Neural cell (in vitro differentiated cells): ENCODE measurements around the gene ACD. TPM values are rescaled to one million over a fixed set of nuclear protein-coding genes. Genes with fewer than 3 reads are reported as not detected.

Experiments used
- H2AFZ ChIP-seq: fragments of 200-600, 300-800 bp; sonication (generic), shearing (Covaris generic); 2 replicates; pipeline ENCODE4 v1.6.0; 2014; ENCODE audit warnings: low read depth, mild to moderate bottlenecking, antibody characterized with exemption, low read length, moderate library complexity
- H3F3A ChIP-seq: fragments of 200-600 bp; shearing (Covaris generic); 2 replicates; pipeline ENCODE4 v1.6.1; 2016; ENCODE audit warnings: mild to moderate bottlenecking, moderate library complexity, mixed read lengths, antibody characterized with exemption, low read length; ENCODE audit not compliant: insufficient read depth, poor library complexity, severe bottlenecking
- H3K27ac ChIP-seq: fragments of 200-600, 300-800 bp; sonication (generic), shearing (Covaris generic); 2 replicates; pipeline ENCODE4 v1.5.1; 2014; ENCODE audit warnings: mild to moderate bottlenecking, low read length, moderate library complexity
- H3K27me3 ChIP-seq: fragments of 300-800, 200-600 bp; sonication (generic), shearing (Covaris generic); 2 replicates; pipeline ENCODE4 v1.6.0; 2014; ENCODE audit warnings: mild to moderate bottlenecking, low read depth, low read length, moderate library complexity; ENCODE audit not compliant: insufficient read depth
- H3K36me3 ChIP-seq: fragments of 300-800, 200-600 bp; sonication (generic), shearing (Covaris generic); 2 replicates; pipeline ENCODE4 v1.5.1; 2014; ENCODE audit warnings: mild to moderate bottlenecking, antibody characterized with exemption, low read length, moderate library complexity; ENCODE audit not compliant: insufficient read depth
- H3K4me2 ChIP-seq: fragments of 300-800, 200-600 bp; sonication (generic), shearing (Covaris generic); 2 replicates; pipeline ENCODE4 v1.6.0; 2014; ENCODE audit warnings: mild to moderate bottlenecking, low read length
- H3K4me3 ChIP-seq: fragments of 300-800, 200-600 bp; sonication (generic), shearing (Covaris generic); 2 replicates; pipeline ENCODE4 v1.5.1; 2014; ENCODE audit warnings: mild to moderate bottlenecking, low read length, moderate library complexity
- H3K79me2 ChIP-seq: fragments of 200-600 bp; shearing (Covaris generic); replicated peaks from 2 replicates; pipeline ENCODE4 v1.6.0; 2014; ENCODE audit warnings: mild to moderate bottlenecking, low read length, moderate library complexity; ENCODE audit not compliant: insufficient read depth
- H3K9ac ChIP-seq: fragments of 300-800, 200-600 bp; sonication (generic), shearing (Covaris generic); 2 replicates; pipeline ENCODE4 v1.6.1; 2016; ENCODE audit warnings: mild to moderate bottlenecking, low read length, mixed read lengths
- H3K9me2 ChIP-seq: fragments of 200-600 bp; shearing (Covaris generic); 2 replicates; pipeline ENCODE4 v1.6.1; 2016; ENCODE audit warnings: mild to moderate bottlenecking, low read length, mixed read lengths; ENCODE audit not compliant: insufficient read depth
- H3K9me3 ChIP-seq: fragments of 200-600, 300-800 bp; sonication (generic), shearing (Covaris generic); 2 replicates; pipeline ENCODE4 v1.6.1; 2016; ENCODE audit warnings: mild to moderate bottlenecking, mixed run types, low read length, moderate library complexity, mixed read lengths
- H4K20me1 ChIP-seq: fragments of 200-600 bp; shearing (Covaris generic); 2 replicates; pipeline ENCODE4 v1.6.1; 2016; ENCODE audit warnings: mild to moderate bottlenecking, mixed run types; ENCODE audit not compliant: insufficient read depth
- EP300 ChIP-seq: fragments of 450-650 bp; conservative IDR thresholded peaks from 2 replicates; pipeline ENCODE4 v1.6.1; 2014; ENCODE audit warnings: antibody characterized with exemption, mild to moderate bottlenecking, moderate library complexity; ENCODE audit not compliant: poor library complexity, severe bottlenecking
- EZH2 ChIP-seq: fragments of 200-600, 300-800 bp; shearing (Covaris generic), sonication (generic); IDR thresholded peaks from 2 replicates; pipeline ENCODE4 v1.6.1; 2014; ENCODE audit warnings: antibody characterized with exemption, low read length, borderline replicate concordance, mild to moderate bottlenecking; ENCODE audit not compliant: insufficient read depth, poor library complexity, severe bottlenecking
- MXI1 ChIP-seq: fragments of 450-650 bp; conservative IDR thresholded peaks from 2 replicates; pipeline ENCODE4 v1.6.1; 2014; ENCODE audit warnings: antibody characterized with exemption, mild to moderate bottlenecking; ENCODE audit not compliant: poor library complexity, severe bottlenecking
- POLR2AphosphoS5 ChIP-seq: IDR thresholded peaks from 2 replicates; pipeline ENCODE4 v1.6.1; 2012
- RAD21 ChIP-seq: fragments of 450-650 bp; conservative IDR thresholded peaks from 2 replicates; pipeline ENCODE4 v1.6.1; 2014; ENCODE audit warnings: antibody characterized with exemption, mild to moderate bottlenecking, moderate library complexity
- SMC3 ChIP-seq: fragments of 450-650 bp; conservative IDR thresholded peaks from 2 replicates; pipeline ENCODE4 v1.6.1; 2014; ENCODE audit warnings: antibody characterized with exemption, mild to moderate bottlenecking, moderate library complexity; ENCODE audit not compliant: poor library complexity
- TAF1 ChIP-seq: IDR thresholded peaks from 2 replicates; pipeline ENCODE4 v1.6.1; 2012; ENCODE audit warnings: low read depth
- polyA plus RNA-seq: library from polyadenylated mRNA; depleted of rRNA; stranded (reverse); fragments of >200 nt; gene quantifications from 2 replicates; pipeline ENCODE4 v1.2.3, GENCODE V29; 2014
- TF ChIP-seq, protein P1 (sequence below): fragments of 450-650 bp; IDR thresholded peaks from 2 replicates; pipeline ENCODE4 v1.5.1; 2014; ENCODE audit warnings: antibody characterized with exemption, mild to moderate bottlenecking, moderate library complexity; ENCODE audit not compliant: poor library complexity, severe bottlenecking
- TF ChIP-seq, protein P2 (sequence below): IDR thresholded peaks from 2 replicates; pipeline ENCODE4 v1.6.1; 2012; ENCODE audit warnings: borderline replicate concordance

ACD gene
- polyA plus RNA-seq, 1 donor from 2014 or later: 98.6 TPM

DNA sequence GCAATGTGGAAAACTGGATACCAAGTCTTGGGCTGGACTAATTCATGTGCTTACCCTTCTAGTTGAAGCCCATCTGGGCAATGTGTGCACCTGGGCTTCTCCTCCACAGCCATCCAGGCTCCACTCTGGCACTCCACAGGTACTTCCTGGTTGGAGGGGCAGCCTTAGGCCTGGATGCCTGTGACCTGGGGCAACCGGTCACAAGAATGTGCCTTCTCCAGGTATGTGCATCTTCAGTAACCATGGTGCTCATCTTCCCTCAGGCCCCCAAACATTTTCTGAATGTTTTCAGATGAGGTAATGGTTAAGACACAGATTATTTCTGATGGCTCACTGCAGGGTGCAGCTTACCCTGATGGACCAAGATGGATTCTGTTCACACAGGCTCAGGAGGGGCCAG lies 17.7 kb upstream of the ACD start:
- no peaks in the 10 kb centered on the region for H3K36me3 ChIP-seq
- no peak overlapping the region for H3K27ac ChIP-seq
- H3K9me2 ChIP-seq: no peaks in the 10 kb centered on the region
- no peaks in the 10 kb centered on the region for H3K9me3 ChIP-seq
- no peaks in the 10 kb centered on the region for H3F3A ChIP-seq
- H3K27me3 ChIP-seq: no peaks in the 10 kb centered on the region
- H3K4me3 ChIP-seq: no peak overlapping the region
- H2AFZ ChIP-seq: no peak overlapping the region
- H4K20me1 ChIP-seq: no peaks in the 10 kb centered on the region
- TF ChIP-seq MXI1: no peak
- H3K4me2 ChIP-seq: no peak overlapping the region
- H3K79me2 ChIP-seq: no peaks in the 10 kb centered on the region
- H3K9ac ChIP-seq: no peak overlapping the region

DNA sequence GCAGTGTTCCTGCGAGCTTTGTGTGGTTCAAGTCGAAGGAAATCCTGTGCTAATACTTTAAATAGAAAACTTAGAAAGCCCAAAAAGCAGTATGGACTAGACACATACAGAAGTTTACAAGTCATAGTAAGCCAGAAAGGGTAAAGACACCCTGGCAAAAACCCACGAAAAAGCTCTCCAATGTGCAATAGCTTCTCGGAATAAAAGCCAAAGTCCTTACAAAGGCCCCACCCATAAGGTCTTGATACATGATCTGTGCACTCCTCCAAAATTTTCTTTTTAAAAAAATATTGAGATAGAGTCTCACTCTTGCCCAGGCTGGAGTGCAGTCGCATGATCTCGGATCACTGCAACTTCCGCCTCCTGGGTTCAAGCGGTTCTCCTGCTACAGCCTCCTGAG lies 16.9 kb upstream of the ACD start:
- H3K27ac ChIP-seq: no peak overlapping the region
- no peaks in the 10 kb centered on the region for H4K20me1 ChIP-seq
- H3K9ac ChIP-seq: no peak overlapping the region
- H3K79me2 ChIP-seq: no peaks in the 10 kb centered on the region
- no peaks in the 10 kb centered on the region for H3K9me3 ChIP-seq
- H3K4me2 ChIP-seq: no peak overlapping the region
- H3K9me2 ChIP-seq: no peaks in the 10 kb centered on the region
- H3K27me3 ChIP-seq: no peaks in the 10 kb centered on the region
- H3K4me3 ChIP-seq: no peak overlapping the region
- no peaks in the 10 kb centered on the region for H3K36me3 ChIP-seq
- H3F3A ChIP-seq: no peaks in the 10 kb centered on the region
- TF ChIP-seq, protein P1, sequence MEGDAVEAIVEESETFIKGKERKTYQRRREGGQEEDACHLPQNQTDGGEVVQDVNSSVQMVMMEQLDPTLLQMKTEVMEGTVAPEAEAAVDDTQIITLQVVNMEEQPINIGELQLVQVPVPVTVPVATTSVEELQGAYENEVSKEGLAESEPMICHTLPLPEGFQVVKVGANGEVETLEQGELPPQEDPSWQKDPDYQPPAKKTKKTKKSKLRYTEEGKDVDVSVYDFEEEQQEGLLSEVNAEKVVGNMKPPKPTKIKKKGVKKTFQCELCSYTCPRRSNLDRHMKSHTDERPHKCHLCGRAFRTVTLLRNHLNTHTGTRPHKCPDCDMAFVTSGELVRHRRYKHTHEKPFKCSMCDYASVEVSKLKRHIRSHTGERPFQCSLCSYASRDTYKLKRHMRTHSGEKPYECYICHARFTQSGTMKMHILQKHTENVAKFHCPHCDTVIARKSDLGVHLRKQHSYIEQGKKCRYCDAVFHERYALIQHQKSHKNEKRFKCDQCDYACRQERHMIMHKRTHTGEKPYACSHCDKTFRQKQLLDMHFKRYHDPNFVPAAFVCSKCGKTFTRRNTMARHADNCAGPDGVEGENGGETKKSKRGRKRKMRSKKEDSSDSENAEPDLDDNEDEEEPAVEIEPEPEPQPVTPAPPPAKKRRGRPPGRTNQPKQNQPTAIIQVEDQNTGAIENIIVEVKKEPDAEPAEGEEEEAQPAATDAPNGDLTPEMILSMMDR: no peak
- TF ChIP-seq, protein P2, sequence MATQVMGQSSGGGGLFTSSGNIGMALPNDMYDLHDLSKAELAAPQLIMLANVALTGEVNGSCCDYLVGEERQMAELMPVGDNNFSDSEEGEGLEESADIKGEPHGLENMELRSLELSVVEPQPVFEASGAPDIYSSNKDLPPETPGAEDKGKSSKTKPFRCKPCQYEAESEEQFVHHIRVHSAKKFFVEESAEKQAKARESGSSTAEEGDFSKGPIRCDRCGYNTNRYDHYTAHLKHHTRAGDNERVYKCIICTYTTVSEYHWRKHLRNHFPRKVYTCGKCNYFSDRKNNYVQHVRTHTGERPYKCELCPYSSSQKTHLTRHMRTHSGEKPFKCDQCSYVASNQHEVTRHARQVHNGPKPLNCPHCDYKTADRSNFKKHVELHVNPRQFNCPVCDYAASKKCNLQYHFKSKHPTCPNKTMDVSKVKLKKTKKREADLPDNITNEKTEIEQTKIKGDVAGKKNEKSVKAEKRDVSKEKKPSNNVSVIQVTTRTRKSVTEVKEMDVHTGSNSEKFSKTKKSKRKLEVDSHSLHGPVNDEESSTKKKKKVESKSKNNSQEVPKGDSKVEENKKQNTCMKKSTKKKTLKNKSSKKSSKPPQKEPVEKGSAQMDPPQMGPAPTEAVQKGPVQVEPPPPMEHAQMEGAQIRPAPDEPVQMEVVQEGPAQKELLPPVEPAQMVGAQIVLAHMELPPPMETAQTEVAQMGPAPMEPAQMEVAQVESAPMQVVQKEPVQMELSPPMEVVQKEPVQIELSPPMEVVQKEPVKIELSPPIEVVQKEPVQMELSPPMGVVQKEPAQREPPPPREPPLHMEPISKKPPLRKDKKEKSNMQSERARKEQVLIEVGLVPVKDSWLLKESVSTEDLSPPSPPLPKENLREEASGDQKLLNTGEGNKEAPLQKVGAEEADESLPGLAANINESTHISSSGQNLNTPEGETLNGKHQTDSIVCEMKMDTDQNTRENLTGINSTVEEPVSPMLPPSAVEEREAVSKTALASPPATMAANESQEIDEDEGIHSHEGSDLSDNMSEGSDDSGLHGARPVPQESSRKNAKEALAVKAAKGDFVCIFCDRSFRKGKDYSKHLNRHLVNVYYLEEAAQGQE: no peak
- no peak for TF ChIP-seq EZH2
- TF ChIP-seq EP300: no peak
- TF ChIP-seq SMC3: no peak
- no peak for TF ChIP-seq TAF1
- no peak for TF ChIP-seq MXI1
- no peak for TF ChIP-seq RAD21
- no peak for TF ChIP-seq POLR2AphosphoS5
- H2AFZ ChIP-seq: no peak overlapping the region

DNA sequence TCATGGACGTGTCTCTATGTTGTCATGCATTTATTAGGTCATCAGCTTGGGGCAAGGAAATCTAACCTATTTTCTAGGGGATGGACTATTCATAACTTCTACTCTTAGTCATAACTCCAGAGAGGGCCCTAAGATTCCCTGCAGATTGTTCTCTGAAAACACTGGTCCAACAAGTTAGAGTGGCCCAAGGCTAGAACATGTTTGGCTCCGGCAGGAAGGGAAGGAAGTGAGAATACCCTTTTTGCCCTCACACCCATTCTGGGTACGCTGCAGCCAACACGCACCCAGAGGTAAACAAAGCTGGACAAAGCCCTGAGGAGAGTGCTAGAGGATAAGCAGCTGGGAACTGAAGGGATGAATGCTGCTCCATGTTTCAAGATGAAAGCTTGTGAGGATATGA lies 16.5 kb upstream of the ACD start:
- no peak overlapping the region for H3K4me2 ChIP-seq

More for the DNA sequence above, 16.5 kb upstream of the ACD start:
- TF ChIP-seq RAD21 (no peak), SMC3 (no peak), EP300 (no peak), EZH2 (no peak), MXI1 (no peak)
- Histone ChIP-seq H3K36me3 (no peaks in the 10 kb centered on the region), H3K79me2 (no peaks in the 10 kb centered on the region), H2AFZ (no peak overlapping the region), H3K9ac (no peak overlapping the region), H3K4me3 (no peak overlapping the region), H3F3A (no peaks in the 10 kb centered on the region), H3K9me2 (no peaks in the 10 kb centered on the region), H3K27ac (no peak overlapping the region), H4K20me1 (no peaks in the 10 kb centered on the region), H3K27me3 (no peaks in the 10 kb centered on the region), H3K9me3 (no peaks in the 10 kb centered on the region)
